SK-N-SH treated with all-trans-retinoic acid at 6 μM for 48 hours (cell line): Measurements from ENCODE around the gene CD40.

Experiments used
- ARNTL ChIP-seq: fragments of 450-650 bp; formaldehyde crosslinking; IDR thresholded peaks from 2 replicates; pipeline ENCODE4 v1.5.0; 2020; ENCODE audit warnings: low read depth, mild to moderate bottlenecking, moderate library complexity, borderline replicate concordance
- CREB5 ChIP-seq: fragments of 250-450 bp; sonication (Bioruptor Pico); IDR thresholded peaks from 2 replicates; pipeline ENCODE4 v1.5.1; 2020; ENCODE audit warnings: low read depth, mild to moderate bottlenecking, moderate library complexity
- CSDC2 ChIP-seq: fragments of 250-450 bp; sonication (Bioruptor Pico); IDR thresholded peaks from 2 replicates; pipeline ENCODE4 v1.5.0; 2020; ENCODE audit warnings: mild to moderate bottlenecking, moderate library complexity
- GLIS3 ChIP-seq: fragments of 250-450 bp; sonication (Bioruptor Pico); IDR thresholded peaks from 2 replicates; pipeline ENCODE4 v1.5.0; 2020; ENCODE audit warnings: mild to moderate bottlenecking, moderate library complexity
- PPARA ChIP-seq: fragments of 250-450 bp; sonication (Bioruptor Pico); IDR thresholded peaks from 2 replicates; pipeline ENCODE4 v1.5.0; 2020; ENCODE audit warnings: mild to moderate bottlenecking, borderline replicate concordance
- RARB ChIP-seq: fragments of 250-450 bp; sonication (Bioruptor Pico); IDR thresholded peaks from 2 replicates; pipeline ENCODE4 v1.8.0; 2021; ENCODE audit warnings: mild to moderate bottlenecking, moderate library complexity
- SNAI2 ChIP-seq: fragments of 250-450 bp; sonication (Bioruptor Pico); IDR thresholded peaks from 2 replicates; pipeline ENCODE4 v1.5.0; 2020; ENCODE audit warnings: mild to moderate bottlenecking, moderate library complexity
- ZFP3 ChIP-seq: fragments of 250-450 bp; sonication (Bioruptor Pico); IDR thresholded peaks from 2 replicates; pipeline ENCODE4 v1.5.0; 2020; ENCODE audit warnings: mild to moderate bottlenecking, moderate library complexity
- ZFP30 ChIP-seq: fragments of 450-650 bp; formaldehyde crosslinking; IDR thresholded peaks from 2 replicates; pipeline ENCODE4 v1.5.0; 2022; ENCODE audit warnings: mild to moderate bottlenecking, moderate library complexity

- no peak for TF ChIP-seq RARB (CRISPR knock-in tag)
- TF ChIP-seq CSDC2 (CRISPR knock-in tag) = no peak
- no peak for TF ChIP-seq SNAI2 (CRISPR knock-in tag)
- TF ChIP-seq ARNTL (CRISPR knock-in tag) = no peak
- TF ChIP-seq CREB5 = no peak
- TF ChIP-seq ZFP3 (CRISPR knock-in tag) = no peak
- TF ChIP-seq ZFP30 = no peak
- no peak for TF ChIP-seq PPARA (CRISPR knock-in tag)
- no peak for TF ChIP-seq GLIS3 (CRISPR knock-in tag)
These were observed 44.1 kb upstream of the CD40 start for GRCh38 chr20:46074006-46074405.
